DMS 273 (cell line): ENCODE data around the gene OR2A12.
"Not testable (repeated sequence)": the region's sequence is repeated elsewhere in the genome, so short reads cannot be mapped to it uniquely, and the experiment has no call there.

Experiments
- DNase-seq: peaks from one replicate; lab custom pipeline; 2025; ENCODE audit not compliant: unreplicated experiment; lab: John Stamatoyannopoulos, UW

The OR2A12 gene

DNA sequence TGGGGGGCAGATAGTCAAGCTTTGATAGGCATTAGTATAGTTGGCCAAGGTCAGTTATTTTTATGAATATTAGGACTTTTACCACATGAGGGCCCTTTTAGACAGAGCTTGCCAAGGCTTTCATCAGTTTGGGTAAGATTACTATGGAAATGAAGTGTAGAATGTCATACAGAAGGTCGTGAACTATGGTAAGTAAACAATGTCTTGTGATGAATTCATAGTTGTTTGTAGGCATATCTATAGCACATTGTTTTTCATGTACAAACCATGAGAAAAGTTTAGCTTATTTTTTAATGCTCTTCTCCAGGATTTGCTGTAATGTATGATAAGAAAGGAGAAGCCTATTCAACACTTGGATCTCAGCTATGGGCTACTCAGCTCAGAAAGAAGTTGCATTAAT, 27.6 kb downstream of the OR2A12 start:
- no peak for DNase-seq

DNA sequence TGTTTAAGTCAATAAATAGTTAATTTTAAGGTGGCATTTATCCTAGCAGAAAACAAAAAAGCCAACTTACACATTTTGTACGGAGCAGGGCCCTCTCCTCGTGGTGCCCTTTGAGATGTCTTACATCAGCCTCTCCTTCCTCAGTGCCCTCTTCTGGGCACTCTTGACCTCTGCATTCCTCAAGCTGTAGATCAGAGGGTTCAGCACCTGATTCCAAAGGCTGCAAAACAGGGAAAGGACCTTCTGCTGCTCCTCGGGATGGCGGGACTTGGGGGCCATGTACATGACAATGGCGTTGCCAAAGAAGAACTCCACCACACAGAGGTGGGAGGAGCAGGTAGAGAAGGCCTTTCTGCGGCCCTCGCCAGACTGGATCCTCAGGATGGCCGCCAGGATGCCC, 32.3 kb downstream of the OR2A12 start:
- no peak for DNase-seq

DNA sequence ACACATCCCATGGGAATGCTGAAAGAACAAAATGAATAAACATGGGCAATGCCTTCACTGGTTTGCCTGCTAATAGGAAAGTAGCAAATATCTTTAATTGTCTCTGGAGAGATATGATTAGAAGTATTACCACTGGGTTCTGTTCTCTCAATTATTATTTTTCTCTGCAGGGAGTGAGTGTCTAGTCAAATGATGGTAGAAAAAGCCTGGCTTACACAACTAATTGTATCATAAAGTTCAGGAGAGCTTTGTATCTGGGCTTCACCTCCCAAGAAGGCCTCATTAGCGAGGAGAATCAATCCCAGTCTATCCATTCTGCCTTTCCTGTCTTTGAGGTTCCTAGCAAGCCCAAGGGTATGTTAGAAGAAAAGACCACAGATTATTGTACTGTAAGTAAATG, 36.8 kb downstream of the OR2A12 start, which contains the start of gene OR2A14:
TSS of gene OR2A14 (plus strand) at position 301 of the 400 bp plus-strand sequence. CDS start 5,937 bp downstream, outside the sequence.
- no peak for DNase-seq

DNA sequence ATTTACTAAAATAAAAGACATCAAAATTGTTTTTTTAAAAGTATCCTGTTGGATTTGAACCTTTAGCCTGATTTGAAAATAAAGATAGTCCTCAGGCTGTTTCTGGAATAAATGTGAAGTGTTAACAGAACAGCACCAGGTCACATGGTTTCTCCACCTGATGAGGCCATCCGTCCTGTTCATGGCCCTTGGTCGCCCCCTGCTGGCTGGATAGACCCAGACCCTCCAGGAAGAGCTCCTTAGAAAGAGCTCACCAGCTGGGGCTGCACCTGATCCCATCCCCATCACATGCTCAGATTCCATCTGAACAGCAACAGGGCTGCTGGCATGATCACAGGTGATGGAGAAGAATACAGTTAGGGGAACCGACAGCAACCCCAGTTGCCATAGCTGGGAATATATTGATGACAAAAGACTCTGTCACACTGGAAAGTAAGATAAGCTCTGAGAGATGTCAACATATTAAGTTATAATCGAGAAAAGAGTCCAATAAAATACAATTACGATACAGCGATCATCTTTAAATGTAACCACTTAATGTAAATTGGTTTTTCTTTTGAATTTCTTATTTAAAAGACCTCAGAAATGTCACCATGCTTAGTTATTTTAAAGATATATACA, 41.7 kb downstream of the OR2A12 start:
- DNase-seq, result peak; percentile 91

DNA sequence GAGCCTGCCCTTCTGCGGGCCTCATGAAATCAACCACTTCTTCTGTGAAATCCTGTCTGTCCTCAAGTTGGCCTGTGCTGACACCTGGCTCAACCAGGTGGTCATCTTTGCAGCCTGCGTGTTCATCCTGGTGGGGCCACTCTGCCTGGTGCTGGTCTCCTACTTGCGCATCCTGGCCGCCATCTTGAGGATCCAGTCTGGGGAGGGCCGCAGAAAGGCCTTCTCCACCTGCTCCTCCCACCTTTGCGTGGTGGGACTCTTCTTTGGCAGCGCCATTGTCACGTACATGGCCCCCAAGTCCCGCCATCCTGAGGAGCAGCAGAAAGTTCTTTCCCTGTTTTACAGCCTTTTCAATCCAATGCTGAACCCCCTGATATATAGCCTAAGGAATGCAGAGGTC, 43.5 kb downstream of the OR2A12 start:
- DNase-seq, result not testable (repeated sequence)

DNA sequence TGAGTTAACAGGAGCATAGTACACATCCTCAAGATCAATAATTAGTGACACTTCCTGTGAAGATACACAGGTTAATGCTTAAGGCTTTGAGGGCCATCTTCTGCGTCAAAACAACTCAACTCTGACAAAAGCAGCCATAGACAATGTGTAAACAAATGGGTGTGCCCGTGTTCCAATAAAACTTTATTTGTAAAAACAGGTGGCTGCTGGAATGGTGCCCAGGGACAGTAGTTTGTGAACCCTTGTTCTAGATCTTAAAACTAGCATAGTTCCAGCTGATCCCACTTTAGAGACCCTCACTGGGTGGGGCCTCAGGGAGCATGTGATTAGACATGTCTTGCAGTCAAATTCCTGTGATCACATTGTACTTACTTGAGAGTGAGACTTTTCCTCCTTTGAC, 44.7 kb downstream of the OR2A12 start:
- no peak for DNase-seq

DNA sequence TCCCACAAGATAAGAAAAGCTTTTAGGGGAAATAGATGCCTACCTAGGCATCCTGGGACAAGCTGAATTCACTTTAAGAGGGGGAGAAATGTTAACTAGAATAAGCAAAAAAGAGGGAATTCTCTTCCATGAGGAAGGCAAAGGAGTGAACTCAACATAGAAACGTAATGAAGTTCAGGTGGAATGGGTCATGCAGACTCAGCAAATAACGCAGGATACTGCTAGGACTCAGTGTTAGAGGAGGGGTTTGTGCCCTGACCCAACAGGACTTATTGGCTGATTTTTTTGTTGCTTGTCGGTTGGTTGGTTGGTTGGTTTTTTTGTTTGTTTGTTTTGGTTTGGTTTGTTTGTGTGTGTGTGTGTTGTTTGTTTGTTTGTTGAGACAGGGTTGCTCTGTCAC, 46.2 kb downstream of the OR2A12 start:
- DNase-seq, result no peak

DNA sequence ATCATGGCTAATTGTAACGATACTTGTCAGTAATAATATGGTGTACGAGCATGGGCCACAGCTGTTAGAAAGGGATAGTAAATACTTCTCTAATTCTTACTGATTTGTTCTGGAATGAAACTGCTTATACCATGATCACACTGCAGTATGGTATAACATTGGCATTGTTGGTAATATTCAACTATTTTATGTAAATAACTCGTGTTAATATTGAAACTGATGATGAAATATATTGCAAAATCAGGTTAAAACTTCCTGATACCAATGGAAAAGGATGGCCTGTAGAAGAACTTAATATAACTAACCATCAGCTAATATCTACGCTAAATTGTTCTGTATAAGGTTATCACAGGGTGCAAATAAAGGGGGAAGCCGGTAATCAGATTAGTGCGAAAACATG, 47.2 kb downstream of the OR2A12 start:
- no peak for DNase-seq

DNA sequence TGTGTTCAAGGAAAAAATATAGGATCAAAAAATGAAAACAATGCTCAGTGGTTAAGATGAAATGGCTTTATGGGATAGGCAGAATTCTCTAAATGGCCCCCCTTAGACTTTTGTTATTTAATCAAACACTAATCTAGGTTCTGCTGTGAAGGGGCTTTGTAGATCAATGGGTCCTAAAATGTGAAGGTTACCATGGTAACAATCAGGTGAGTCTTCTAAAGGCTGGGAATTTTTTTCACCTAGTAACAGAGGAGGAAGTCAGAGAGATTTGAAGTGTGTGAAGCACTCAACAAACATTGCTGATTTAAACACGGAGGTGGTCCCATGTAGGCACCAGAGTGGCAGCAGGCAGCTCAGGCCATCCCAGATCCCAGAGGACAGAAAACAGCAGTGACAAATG, 48.0 kb downstream of the OR2A12 start:
- no peak for DNase-seq

DNA sequence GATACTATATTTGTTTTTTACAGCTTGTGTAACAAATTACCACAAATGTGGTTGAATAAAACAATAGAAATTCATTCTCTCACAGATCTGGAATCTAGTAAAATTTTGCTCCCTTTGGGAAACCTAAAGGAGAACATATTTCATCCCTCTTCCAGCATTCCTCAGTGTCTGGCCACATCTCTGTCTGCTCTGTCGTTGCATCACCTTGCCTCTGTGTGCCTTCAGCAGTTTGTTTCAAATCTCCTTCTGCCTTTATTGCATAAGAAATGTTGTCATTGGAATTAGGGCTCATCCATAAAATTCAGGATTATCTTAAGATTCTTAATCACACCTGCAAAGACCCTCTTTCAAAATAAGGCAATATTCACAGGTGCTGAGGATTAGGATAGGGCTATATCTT, 51.4 kb downstream of the OR2A12 start:
- DNase-seq, result no peak

DNA sequence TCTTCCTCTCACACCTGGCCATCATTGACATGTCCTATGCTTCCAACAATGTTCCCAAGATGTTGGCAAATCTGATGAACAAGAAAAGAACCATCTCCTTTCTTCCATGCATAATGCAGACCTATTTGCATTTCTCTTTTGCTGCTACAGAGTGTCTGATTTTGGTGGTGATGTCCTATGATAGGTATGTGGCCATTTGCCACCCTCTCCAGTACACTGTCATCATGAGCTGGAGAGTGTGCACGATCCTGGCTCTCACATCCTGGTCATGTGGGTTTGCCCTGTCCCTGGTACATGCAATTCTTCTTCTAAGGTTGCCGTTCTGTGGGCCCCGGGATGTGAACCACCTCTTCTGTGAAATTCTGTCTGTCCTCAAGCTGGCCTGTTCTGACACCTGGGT, 56.1 kb downstream of the OR2A12 start:
- no peak for DNase-seq

DNA sequence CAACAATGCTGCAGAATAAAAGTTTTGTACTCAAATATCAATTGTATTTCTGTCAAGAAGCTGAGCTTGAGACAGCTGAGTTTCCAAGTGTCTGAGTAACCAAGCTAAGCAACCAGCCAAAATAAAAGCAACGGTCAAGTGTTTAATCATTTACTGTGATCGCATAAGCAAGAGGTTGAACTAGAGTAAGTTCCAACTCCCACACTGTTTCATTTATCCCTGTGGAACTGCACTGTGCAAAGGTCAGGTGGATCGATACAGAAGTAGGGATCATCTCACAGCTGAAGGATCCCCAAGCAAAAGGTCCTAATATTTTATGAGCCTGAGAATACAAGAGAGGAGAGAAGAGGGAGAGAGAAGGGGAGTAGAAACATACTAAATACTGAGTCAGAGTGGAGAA, 58.3 kb downstream of the OR2A12 start:
- no peak for DNase-seq

DNA sequence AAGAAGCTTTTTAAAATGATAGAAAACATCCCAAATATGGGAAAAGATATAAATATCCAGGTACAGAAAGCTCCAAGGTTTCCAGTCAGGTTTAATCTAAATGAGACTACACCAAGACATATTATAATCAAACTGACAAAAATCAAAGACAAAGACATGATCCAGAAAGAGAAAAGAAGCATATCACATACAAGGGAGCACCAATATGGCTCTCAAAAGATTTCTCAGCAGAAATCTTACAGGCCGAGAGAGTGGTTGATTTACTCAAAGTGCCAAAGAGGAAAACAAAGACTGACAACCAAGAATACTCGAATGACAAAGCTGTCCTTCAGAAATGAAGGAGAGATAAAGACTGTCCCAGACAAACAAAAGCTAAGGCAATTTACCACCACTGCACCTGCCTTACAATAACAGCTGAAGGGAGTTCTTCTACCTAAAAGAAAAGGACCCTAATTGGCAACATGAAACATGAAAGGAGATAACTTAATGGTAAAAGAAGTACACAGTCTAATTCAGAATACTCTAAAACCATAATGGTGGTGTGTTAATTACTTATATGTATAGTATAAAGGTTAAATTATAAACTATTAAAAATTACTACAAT, 62.2 kb downstream of the OR2A12 start:
- DNase-seq, result no peak
